22Rv1 (cell line): ENCODE data around the gene LIPA.

Source experiments
- ZFX ChIP-seq: fragments of 450-650 bp; IDR thresholded peaks from 2 replicates; pipeline ENCODE4 v1.6.1; 2017; ENCODE audit warnings: antibody characterized with exemption, borderline replicate concordance
- TF ChIP-seq, protein P1 (sequence below): fragments of 450-650 bp; IDR thresholded peaks from 2 replicates; pipeline ENCODE4 v1.5.1; 2017; ENCODE audit warnings: mild to moderate bottlenecking

DNA sequence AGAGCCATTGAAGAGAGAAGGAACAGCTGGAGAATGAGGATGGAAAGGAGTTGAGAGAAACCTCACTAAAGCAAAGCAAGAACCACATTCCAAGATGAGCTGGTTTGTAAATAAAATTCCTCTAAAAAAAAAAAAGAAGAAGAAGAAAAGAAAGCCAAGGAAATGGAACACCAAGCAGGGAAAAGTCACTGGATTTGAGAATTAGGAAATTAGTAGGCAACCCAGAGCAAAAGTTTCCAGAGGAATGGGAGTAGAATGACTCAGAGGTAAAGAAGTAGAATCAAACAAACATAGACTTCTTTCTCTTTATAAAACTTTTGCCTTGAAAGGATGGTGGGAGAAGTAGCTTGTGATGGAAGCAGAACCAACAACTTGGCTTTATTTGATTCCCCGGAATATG lies 48.3 kb downstream of the LIPA start:
- TF ChIP-seq, protein P1, sequence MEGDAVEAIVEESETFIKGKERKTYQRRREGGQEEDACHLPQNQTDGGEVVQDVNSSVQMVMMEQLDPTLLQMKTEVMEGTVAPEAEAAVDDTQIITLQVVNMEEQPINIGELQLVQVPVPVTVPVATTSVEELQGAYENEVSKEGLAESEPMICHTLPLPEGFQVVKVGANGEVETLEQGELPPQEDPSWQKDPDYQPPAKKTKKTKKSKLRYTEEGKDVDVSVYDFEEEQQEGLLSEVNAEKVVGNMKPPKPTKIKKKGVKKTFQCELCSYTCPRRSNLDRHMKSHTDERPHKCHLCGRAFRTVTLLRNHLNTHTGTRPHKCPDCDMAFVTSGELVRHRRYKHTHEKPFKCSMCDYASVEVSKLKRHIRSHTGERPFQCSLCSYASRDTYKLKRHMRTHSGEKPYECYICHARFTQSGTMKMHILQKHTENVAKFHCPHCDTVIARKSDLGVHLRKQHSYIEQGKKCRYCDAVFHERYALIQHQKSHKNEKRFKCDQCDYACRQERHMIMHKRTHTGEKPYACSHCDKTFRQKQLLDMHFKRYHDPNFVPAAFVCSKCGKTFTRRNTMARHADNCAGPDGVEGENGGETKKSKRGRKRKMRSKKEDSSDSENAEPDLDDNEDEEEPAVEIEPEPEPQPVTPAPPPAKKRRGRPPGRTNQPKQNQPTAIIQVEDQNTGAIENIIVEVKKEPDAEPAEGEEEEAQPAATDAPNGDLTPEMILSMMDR, result no peak
- TF ChIP-seq ZFX, result no peak
